HG03060 (cell line): ENCODE measurements around the gene MICAL3.

Experiments
- ATAC-seq: cut with Tn5 transposase; IDR thresholded peaks from one replicate; pipeline ENCODE4 v1.9.1; 2021; ENCODE audit warnings: low read depth, moderate number of reproducible peaks; ENCODE audit not compliant: unreplicated experiment

The MICAL3 gene

GRCh38 chr22:17920145-17920605, 104.2 kb downstream of the MICAL3 start:
- no peak for ATAC-seq

- no peak for ATAC-seq
These were observed 104.9 kb downstream of the MICAL3 start for GRCh38 chr22:17919276-17920144.

GRCh38 chr22:17918840-17919239, 105.5 kb downstream of the MICAL3 start:
- ATAC-seq: no peak

GRCh38 chr22:17917490-17917983, 106.8 kb downstream of the MICAL3 start:
- no peak for ATAC-seq

GRCh38 chr22:17916226-17916889, 108.0 kb downstream of the MICAL3 start:
- ATAC-seq: no peak

- ATAC-seq: no peak
These were observed 108.7 kb downstream of the MICAL3 start for GRCh38 chr22:17915676-17916075.

- ATAC-seq: no peak
These were observed 109.2 kb downstream of the MICAL3 start for GRCh38 chr22:17915188-17915587.

DNA sequence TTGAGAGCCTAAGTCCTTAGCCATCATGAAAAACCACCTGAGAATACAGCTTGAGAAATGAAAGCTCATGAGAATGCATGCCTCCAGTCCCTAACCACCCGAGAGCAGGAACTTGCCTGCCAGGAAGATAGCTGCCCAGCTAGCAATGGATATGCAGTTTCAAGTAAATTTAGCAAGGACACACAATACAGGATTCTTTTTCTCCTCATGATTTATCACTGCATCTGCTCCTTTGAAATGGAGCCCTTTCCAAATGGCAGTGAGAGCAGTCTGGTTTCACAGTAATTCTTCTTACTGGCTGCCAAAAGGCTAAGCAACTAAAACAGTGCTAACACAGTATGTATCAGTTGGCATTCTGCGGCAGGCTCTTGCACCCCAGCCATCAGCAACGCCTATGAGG, 109.9 kb downstream of the MICAL3 start:
- ATAC-seq: no peak

DNA sequence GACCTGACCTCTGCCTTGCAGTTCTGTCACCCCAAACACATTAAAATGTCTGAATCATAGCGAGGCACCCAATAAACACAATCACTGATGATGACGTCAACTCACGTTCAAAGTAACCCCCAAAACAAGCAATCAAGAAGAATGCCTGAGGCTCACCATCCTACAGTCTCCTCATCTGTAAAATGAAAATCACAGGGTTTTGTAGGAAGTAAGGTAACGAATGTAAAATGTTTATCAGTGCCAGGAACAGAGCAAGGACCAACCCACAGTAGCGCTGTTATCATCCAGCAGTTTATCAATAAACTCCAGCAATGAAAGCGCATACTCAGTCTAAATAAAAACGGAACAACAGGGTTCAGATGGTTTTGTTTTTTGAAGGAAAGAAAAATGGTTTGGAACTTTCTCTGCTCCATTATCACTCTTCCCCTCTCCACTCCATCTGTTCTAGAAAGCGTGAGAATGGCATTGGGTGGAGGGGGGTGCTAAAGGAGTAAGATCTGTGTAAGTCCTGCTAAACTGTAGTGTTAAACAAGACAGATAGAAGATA, 110.5 kb downstream of the MICAL3 start:
- no peak for ATAC-seq

DNA sequence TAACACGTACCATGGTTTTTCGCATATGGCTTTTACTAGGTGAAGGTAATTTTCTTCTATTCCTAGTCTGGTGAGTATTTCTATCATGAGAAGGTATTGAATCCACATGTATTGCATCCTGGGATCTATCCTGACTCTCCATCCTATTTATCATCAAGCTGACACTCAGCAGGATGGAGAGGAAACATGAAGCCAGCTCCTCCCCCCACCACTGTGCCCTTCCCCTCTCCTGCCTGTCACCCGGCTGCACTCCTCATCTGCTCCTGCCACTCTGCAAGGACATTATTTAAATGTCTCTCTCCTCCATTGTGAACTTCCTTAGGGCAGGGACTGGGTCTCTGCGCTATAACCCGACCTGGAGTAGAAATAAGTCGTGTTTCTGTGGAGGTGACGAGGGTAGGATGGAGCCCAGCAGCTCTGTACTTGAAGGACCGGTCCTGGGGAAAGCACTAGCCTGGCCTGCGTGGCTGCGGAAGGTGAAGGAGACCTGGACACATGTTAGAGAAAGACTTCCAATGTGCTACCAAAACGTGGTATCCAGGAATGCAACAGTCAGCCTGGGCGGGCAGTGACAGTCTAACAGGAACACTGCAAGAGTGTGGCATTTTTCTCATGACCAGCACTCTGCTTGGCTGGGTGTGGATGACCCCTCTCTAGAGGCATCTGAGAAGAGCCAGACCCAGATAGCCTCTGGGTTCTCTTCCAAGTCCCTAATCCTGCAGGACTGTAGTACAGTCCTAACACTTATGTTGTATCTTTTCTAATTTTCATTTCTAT, 111.2 kb downstream of the MICAL3 start:
- ATAC-seq: no peak

- no peak for ATAC-seq
These were observed 112.5 kb downstream of the MICAL3 start for GRCh38 chr22:17911887-17912286.

- ATAC-seq: no peak
These were observed 113.1 kb downstream of the MICAL3 start for GRCh38 chr22:17911312-17911705.

DNA sequence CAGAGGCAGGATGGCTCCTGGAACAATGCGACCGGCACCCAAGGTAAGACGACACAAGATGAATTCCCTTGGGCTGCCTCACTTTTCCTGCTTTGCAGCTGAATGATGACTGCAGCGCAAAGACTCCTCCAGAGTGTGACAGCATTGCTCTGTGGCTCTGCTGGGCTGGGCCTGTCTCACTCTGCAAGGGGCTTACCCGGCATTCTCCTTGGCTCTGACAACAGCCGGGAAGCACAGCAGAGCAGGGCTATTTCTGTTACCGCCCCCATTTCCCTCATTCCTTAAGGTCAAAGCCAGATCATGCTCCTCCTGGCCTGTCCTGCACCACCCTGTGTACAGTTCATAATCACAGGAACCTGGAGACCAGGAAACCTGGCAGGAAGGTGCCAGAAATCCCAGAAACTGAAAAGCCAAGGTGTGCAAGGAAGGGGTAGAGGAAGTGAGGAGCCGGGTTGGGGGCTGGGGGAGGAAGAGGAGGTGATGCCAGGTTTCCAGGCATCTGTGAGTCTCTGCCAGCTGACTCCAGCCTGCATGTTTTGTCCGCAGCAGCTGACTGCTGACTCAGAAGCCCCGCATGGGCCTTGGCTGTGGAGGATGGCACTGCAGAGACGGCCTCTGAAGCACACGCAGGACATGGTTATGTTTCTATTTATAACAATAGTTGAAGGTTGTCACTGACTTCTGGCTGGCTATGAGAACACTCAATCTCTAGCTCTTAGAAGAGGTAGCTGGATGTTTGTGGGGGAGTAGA, 113.6 kb downstream of the MICAL3 start:
- no peak for ATAC-seq

DNA sequence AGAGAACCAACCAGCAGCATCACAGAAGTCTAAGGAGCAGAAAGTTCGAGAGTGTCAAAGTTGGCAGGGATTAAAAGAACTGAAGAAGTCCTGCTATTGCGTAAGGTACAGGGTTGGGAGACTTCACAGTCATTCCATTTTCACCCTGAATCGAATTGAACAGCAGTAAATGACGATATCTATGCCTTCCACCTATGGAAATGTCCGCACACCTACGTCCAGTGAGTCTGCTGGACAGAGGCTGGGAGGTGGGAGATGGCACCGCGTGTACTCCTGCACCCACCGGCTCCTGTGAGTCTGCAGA, 116.7 kb downstream of the MICAL3 start:
- ATAC-seq: no peak

GRCh38 chr22:17906978-17907747, 117.2 kb downstream of the MICAL3 start:
- no peak for ATAC-seq

DNA sequence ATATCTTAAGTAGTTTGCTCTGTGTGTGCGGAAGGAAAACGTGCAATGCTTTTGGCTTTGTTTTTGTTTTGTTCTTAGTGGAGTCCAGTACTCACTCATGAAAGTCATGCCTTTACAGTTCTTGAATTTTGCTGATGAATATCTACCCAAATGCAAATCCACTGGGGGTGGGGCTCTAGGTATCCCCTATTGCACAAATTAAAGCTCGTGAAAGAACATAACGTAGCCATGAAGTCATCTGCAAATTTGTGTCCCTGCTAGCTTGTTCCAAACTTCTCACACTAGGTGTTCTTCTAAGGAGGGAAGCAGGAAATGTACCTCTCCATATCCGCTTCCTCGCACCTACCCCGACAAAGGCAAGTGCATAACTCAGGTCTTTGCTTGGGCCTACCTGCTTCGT, 118.9 kb downstream of the MICAL3 start:
- ATAC-seq: no peak

- ATAC-seq: no peak
These were observed 120.6 kb downstream of the MICAL3 start for GRCh38 chr22:17903564-17904295.

DNA sequence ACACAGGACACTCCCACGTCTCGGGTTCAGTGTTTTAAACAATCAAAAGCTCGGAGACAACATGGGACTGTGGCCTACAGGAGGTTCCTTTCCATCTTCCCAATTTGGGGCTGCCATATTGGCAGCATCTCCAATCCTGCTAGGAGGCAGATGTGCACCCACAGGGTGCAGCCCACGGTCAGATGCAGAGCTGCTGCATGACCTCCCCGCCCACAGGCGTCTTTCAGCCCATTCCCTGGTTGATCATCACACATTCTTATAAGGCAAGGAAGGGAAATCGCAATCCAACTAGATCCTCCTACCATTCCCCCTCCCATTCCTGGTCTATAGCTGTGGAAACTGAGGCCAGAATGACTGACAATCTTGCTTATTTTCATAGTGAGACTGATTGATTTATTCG, 121.4 kb downstream of the MICAL3 start:
- no peak for ATAC-seq

DNA sequence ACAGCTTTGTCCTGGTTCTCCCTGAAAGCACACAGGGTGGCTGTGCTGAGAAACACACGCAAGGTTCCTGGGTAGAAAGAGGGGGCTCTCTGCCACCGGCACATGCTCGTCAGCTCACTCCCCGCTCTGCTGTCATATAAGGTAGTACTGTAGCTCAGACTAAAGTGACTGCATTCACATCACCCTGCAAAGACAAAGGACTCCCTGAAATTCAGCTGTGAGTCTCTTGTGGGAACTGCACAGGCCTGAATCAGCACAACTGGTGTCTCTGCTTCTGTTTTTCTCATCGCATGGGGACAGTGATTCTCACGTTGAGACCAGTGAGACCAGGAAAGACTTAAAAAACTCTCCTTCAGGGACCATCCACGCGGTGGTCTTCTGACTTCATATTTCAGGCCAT, 126.0 kb downstream of the MICAL3 start:
- ATAC-seq: no peak
